ENCODE data around the gene BDP1.

DNA sequence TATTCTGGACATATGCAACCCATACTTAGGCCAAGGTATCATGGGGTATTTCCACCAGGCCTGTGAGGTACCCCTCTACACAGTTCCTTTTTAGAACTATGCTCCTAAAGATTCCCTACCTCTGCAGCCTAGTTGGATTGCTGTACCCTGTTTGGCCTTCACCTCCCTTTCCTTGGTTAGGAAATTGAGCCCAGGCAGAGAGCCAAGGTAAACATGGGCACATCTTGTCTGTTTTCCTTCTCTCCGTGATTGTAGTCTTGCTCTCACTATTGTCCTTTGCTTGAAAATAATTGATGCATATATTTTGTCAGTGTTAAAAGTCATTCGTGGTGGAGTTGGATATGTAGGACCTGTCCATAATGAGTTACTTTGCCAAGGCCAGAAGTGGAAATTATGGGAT lies 26.7 kb downstream of the BDP1 start:
- TF ChIP-seq, protein P1, sequence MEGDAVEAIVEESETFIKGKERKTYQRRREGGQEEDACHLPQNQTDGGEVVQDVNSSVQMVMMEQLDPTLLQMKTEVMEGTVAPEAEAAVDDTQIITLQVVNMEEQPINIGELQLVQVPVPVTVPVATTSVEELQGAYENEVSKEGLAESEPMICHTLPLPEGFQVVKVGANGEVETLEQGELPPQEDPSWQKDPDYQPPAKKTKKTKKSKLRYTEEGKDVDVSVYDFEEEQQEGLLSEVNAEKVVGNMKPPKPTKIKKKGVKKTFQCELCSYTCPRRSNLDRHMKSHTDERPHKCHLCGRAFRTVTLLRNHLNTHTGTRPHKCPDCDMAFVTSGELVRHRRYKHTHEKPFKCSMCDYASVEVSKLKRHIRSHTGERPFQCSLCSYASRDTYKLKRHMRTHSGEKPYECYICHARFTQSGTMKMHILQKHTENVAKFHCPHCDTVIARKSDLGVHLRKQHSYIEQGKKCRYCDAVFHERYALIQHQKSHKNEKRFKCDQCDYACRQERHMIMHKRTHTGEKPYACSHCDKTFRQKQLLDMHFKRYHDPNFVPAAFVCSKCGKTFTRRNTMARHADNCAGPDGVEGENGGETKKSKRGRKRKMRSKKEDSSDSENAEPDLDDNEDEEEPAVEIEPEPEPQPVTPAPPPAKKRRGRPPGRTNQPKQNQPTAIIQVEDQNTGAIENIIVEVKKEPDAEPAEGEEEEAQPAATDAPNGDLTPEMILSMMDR (IDR thresholded peaks at IDR 0.05; ENCODE audit: low read depth, low read length) = no peak
- TF ChIP-seq POLR2A (IDR thresholded peaks at IDR 0.05; ENCODE audit: extremely low read depth, insufficient read length) (no peak), MYC (IDR thresholded peaks at IDR 0.05; ENCODE audit: low read depth, low read length) (no peak)

Data from NB4 (cell line).